ENCODE results near the gene SLC6A3.
"Not testable (repeated sequence)": the region's sequence is repeated elsewhere in the genome, so short reads cannot be mapped to it uniquely, and the experiment has no call there.

The SLC6A3 gene

GRCh38 chr5:1476967-1477310 lies 31.7 kb upstream of the SLC6A3 start:
- no peak for DNase-seq

- DNase-seq, result no peak
These were observed 31.1 kb upstream of the SLC6A3 start for GRCh38 chr5:1476181-1476966.

GRCh38 chr5:1475544-1475900 lies 30.3 kb upstream of the SLC6A3 start:
- not testable (repeated sequence) for DNase-seq

- DNase-seq, result no peak
These were observed 29.8 kb upstream of the SLC6A3 start for GRCh38 chr5:1474866-1475543.

GRCh38 chr5:1474183-1474839 lies 29.1 kb upstream of the SLC6A3 start:
- no peak for DNase-seq

- DNase-seq, result no peak
These were observed 28.5 kb upstream of the SLC6A3 start for GRCh38 chr5:1473746-1474145.

GRCh38 chr5:1472964-1473628 lies 27.9 kb upstream of the SLC6A3 start:
- DNase-seq, result no peak

- DNase-seq, result no peak
These were observed 27.0 kb upstream of the SLC6A3 start for GRCh38 chr5:1471997-1472963.

GRCh38 chr5:1471240-1471853 lies 26.1 kb upstream of the SLC6A3 start:
- no peak for DNase-seq

- DNase-seq, result no peak
These were observed 25.5 kb upstream of the SLC6A3 start for GRCh38 chr5:1470762-1471211.

- no peak for DNase-seq
These were observed 23.6 kb upstream of the SLC6A3 start for GRCh38 chr5:1468629-1469527.

- DNase-seq, result no peak
These were observed 23.0 kb upstream of the SLC6A3 start for GRCh38 chr5:1468247-1468612.

- no peak for DNase-seq
These were observed 22.4 kb upstream of the SLC6A3 start for GRCh38 chr5:1467341-1468246.

- no peak for DNase-seq
These were observed 21.5 kb upstream of the SLC6A3 start for GRCh38 chr5:1466631-1467265.

- no peak for DNase-seq
These were observed 20.8 kb upstream of the SLC6A3 start for GRCh38 chr5:1465966-1466471.

GRCh38 chr5:1465117-1465516 lies 19.9 kb upstream of the SLC6A3 start:
- DNase-seq, result no peak

- no peak for DNase-seq
These were observed 19.3 kb upstream of the SLC6A3 start for GRCh38 chr5:1464511-1464910.

- no peak for DNase-seq
These were observed 18.8 kb upstream of the SLC6A3 start for GRCh38 chr5:1464096-1464446.

Data from NCI-H2171 treated with DMSO at 0.1 percent for 48 hours (cell line).